ENCODE measurements around the gene NPHS1.
"Not testable (repeated sequence)": the region's sequence is repeated elsewhere in the genome, so short reads cannot be mapped to it uniquely, and the experiment has no call there.

NPHS1 gene

GRCh38 chr19:35848919-35849505 lies 3.3 kb downstream of the NPHS1 start:
- DNase-seq (ENCODE audit: low read depth), result no peak

DNA sequence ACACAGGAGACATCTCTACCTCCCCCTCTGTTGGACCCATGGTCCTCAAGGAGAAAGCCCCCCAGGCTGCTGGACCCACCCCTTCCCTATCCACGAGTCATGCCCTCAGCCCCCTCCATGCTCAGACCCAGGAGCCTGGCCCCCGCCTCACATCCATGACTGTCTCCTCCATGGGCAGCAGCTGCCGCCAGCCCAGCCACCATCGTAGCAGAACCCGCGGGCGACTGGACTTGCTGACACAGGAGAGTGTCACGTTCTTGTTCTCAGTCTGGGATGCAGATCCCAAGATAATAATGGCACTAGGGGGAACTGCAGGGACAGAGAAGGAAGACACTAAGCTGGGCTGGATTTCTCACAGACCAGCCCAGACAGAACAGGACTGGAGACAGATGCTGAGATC lies 3.8 kb downstream of the NPHS1 start:
- DNase-seq (ENCODE audit: low read depth), result no peak

GRCh38 chr19:35847911-35848310 lies 4.4 kb downstream of the NPHS1 start:
- no peak for DNase-seq (ENCODE audit: low read depth)

- DNase-seq (ENCODE audit: low read depth), result no peak
Measured at GRCh38 chr19:35846038-35846668, 6.2 kb downstream of the NPHS1 start.

- no peak for DNase-seq (ENCODE audit: low read depth)
Measured at GRCh38 chr19:35845215-35846037, 6.9 kb downstream of the NPHS1 start.

- no peak for DNase-seq (ENCODE audit: low read depth)
Measured at GRCh38 chr19:35844482-35845214, 7.7 kb downstream of the NPHS1 start.

- DNase-seq (ENCODE audit: low read depth), result no peak
Measured at GRCh38 chr19:35843676-35844481, 8.4 kb downstream of the NPHS1 start.

DNA sequence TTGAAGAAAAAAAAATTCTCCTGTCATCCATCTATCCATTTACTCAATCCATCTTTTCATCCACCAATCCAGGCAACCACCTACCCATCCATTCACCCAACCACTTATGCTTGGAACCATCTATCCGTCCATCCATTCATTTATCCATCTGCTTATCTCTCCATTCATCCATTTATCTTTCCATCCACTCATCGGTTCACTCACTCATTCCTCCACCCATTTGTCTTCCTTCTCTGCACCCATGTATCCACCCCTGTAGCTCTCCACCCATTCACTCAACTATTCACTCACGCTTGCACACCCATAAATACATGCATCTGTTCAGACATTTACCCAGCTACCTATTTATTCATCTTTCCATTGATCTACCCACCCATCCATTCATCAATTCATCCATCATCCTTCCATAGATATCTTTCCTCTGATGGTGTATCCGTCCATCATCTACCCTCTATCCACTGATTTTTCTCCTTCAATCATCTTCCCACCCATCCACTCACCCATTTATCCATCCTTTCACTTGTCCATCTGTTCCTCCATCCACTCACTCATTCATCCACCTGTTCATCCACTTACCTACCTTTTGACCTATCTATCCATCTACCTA lies 9.5 kb downstream of the NPHS1 start:
- DNase-seq (ENCODE audit: low read depth), result no peak

DNA sequence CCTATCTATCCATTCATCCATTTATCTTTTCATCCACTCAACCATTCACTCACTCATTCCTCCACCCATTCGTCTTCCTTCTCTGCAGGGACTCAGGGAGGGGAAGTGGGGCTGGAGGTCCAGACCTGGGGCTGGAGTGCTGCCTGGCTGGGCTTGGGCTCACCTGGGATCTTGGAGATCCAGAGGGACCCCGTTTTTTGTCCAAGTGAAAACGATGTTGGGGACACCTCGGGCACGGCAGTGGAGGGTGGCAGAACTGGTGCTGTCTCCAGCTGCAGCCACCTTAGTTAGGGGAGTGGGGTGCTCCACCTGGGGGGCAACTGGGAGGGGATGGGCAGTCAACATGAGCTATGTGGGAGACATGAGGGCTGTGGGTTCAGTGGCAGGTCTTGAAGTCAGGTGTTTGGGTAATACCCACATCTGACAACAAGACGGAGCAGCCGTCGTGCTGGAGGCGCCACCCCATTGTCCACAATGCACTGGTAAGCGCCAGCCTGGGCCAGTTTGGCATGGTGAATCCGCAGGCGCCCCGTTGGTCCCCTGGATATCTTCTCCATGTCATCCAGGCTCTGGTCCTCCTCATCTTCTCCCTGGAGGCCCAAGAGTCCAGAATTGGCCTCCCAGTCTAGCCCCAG lies 10.2 kb downstream of the NPHS1 start:
- no peak for DNase-seq (ENCODE audit: low read depth)

GRCh38 chr19:35836096-35836495 lies 16.2 kb downstream of the NPHS1 start:
- not testable (repeated sequence) for DNase-seq (ENCODE audit: low read depth)

DNA sequence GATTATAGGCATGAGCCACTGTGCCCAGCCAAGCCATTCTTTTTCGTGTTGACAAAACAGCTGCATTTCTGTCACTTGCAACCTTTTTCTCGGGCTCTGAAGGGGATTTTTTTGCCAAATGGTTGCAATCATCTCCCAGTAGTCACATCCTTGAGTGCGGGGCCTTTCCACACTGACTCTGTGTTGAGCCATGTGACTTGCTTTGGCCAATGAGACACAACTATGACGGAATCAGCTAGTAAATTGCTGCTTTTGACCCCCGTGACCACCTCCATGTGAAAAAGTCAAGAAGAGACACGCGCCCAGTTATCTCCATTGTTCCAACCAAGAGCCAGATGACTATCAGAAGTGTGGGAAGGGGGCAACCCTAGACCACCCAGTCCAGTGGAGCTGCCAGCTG lies 18.3 kb downstream of the NPHS1 start:
- DNase-seq (ENCODE audit: low read depth), result no peak

GRCh38 chr19:35832054-35832453 lies 20.2 kb downstream of the NPHS1 start:
- no peak for DNase-seq (ENCODE audit: low read depth)

DNA sequence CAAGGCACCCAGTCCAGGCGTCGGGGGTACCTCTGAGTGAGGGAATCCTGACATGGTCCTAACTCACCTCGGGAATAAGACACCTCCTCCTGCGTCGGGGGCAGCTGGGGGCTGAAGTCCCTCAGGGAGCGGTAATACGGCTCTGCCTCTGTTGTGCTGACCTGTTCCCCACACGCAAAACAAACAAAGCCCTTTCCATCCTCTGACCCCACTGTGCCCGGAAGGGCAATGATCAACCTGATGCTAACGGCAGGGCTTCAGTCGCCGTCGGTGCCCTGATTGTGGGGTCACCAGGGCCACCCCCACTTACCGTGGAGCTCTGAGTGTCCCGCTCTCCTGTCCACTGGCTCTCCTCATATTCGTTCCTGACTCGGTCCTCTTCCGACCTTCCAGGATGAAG lies 21.3 kb downstream of the NPHS1 start:
- DNase-seq (ENCODE audit: low read depth), result no peak

DNA sequence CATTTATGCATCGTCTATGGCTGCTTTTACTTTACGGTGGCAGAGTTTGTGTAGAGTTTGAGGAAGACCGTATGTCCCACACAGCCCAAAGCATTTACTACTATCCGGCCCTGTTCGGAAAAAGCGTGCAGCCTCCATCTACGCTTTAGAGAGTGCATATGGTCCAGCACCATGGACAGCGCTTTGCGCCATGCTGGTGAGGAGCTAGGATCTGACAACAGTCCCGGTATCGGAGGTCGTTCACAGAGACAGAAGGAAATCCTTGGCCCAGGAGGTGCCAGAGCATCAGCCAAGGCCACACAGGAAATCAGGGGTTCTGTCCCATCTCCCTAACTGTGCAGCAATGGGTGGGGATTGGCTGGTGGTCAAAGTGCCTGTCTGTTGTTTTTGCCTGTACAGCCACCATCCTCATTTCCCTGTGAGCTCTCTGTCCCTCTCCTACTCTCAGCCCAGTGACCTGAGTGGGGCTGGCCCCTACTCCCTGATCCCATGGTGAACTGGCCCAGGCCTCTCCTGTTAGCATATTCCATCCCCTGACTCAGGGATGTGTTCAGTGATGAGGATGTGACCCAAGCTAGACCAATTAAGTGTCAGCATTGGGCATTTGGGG lies 23.5 kb downstream of the NPHS1 start:
- no peak for DNase-seq (ENCODE audit: low read depth)

GRCh38 chr19:35824150-35824549 lies 28.2 kb downstream of the NPHS1 start:
- no peak for DNase-seq (ENCODE audit: low read depth)

DNA sequence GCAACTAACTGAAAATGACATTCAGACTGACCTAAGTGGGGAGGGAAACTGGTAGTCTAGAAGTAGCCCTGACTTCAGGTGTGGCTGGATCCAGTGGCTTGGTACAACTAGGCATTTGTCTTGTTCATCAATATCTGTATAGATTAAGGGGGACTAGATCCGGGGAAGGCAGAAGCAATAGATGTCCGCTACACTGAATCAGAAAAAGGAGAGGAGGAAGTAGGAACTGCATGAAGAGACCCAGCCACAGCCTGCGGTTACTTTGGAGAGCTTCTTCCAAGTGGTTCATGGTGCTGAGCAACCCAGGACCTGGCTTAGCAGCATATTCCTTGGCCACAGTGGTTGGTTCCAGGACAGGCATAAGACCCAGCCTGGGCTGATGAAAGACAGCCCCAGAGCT lies 29.7 kb downstream of the NPHS1 start:
- no peak for DNase-seq (ENCODE audit: low read depth)

DNA sequence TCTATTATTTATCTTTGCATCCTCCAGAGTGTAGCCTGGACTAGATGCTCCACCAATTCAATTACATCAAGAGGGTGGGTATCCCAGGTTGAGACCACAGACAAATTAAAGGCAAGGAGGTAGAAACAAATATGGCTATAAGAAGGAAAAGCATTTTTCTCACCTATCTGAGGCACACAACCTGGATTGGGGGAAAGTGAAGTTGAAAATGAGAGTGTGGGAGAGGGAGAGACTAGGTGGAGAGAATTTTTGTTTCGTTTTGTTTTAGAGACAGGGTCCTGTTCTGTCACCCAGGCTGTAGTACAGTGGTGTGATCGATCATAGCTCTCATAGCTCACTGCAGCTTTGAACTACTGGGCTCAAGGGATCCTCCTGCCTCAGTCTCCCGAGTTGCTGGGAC lies 33.9 kb downstream of the NPHS1 start:
- DNase-seq (ENCODE audit: low read depth), result no peak

DNA sequence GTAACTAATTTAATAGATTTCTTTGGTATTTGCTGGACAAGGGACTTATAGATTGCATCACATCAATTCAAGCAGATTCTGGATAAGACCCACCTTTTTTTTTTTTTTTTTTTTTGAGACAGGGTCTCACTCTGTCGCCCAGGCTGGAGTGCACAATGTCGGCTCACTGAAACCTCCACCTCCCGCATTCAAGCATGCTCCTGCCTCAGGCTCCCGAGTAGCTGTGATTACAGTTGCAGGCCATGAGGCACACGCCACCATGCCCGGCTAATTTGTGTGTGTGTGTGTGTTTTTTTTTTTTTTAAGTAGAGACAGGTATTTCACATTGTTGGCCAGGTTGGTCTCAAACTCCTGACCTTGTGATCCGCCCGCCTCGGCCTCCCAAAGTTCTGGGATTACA lies 35.5 kb downstream of the NPHS1 start:
- no peak for DNase-seq (ENCODE audit: low read depth)

DNA sequence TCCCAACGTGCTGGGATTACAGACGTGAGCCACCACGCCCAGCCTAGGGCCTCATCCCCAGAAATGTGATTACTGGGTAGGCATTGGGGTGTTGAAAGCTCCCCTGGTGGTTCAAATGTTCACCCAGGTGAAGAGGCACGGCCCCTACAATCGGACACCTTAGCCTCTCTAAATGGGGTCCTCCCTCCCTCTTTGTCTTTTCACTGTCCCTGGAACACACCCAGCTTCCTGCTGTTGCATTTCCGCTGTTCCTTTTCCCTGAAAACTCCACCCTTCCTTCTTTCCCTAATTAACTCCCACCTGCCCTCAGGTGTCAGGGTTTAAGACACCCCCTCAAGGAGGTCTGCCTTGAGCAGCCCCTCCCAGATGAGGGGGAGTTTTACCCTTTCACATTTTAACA lies 36.0 kb downstream of the NPHS1 start:
- no peak for DNase-seq (ENCODE audit: low read depth)
